HS-27A (cell line): ENCODE results near the gene COQ10A.
A peak's percentile ranks its signal among the peaks of the same experiment; 100 is the strongest.
"Not testable (repeated sequence)": the region's sequence is repeated elsewhere in the genome, so short reads cannot be mapped to it uniquely, and the experiment has no call there.

Experiments used
- DNase-seq: peaks from one replicate; pipeline ENCODE4 v3.0.0-alpha.2; 2012; ENCODE audit warnings: low read depth, missing footprints

COQ10A gene

GRCh38 chr12:56280849-56281248 is 14.1 kb downstream of the COQ10A start:
- no peak for DNase-seq

- no peak for DNase-seq
Observed at GRCh38 chr12:56282030-56282429, 15.3 kb downstream of the COQ10A start.

GRCh38 chr12:56282579-56282978 is 15.8 kb downstream of the COQ10A start:
- DNase-seq: no peak

- DNase-seq: not testable (repeated sequence)
Observed at GRCh38 chr12:56284263-56284662, 17.5 kb downstream of the COQ10A start.

GRCh38 chr12:56286044-56286830 is 19.5 kb downstream of the COQ10A start:
- no peak for DNase-seq

GRCh38 chr12:56288705-56289387 is 22.1 kb downstream of the COQ10A start:
- no peak for DNase-seq

GRCh38 chr12:56293795-56294194 is 27.1 kb downstream of the COQ10A start:
- no peak for DNase-seq

- no peak for DNase-seq
Observed at GRCh38 chr12:56296295-56296694, 29.6 kb downstream of the COQ10A start.

GRCh38 chr12:56297400-56297799 is 30.7 kb downstream of the COQ10A start:
- no peak for DNase-seq

GRCh38 chr12:56298828-56299227 is 32.1 kb downstream of the COQ10A start:
- no peak for DNase-seq

- DNase-seq: no peak
Observed at GRCh38 chr12:56299308-56299852, 32.6 kb downstream of the COQ10A start.

- DNase-seq: peak; percentile 91
Observed at GRCh38 chr12:56299853-56300643, 33.3 kb downstream of the COQ10A start, which contains the start of gene CS. Gene CS (minus strand): TSS chr12:56300330. CDS start chr12:56300201, 129 bp downstream.

- DNase-seq: no peak
Observed at GRCh38 chr12:56300644-56301464, 34.1 kb downstream of the COQ10A start.

- no peak for DNase-seq
Observed at GRCh38 chr12:56304276-56304675, 37.5 kb downstream of the COQ10A start.

- no peak for DNase-seq
Observed at GRCh38 chr12:56304872-56305590, 38.3 kb downstream of the COQ10A start.

- no peak for DNase-seq
Observed at GRCh38 chr12:56307221-56307965, 40.7 kb downstream of the COQ10A start.

- no peak for DNase-seq
Observed at GRCh38 chr12:56308714-56309113, 42.0 kb downstream of the COQ10A start.

- DNase-seq: no peak
Observed at GRCh38 chr12:56311003-56311402, 44.3 kb downstream of the COQ10A start.

- no peak for DNase-seq
Observed at GRCh38 chr12:56315249-56315621, 48.5 kb downstream of the COQ10A start.
